Astrocyte (in vitro differentiated cells and primary cell): Measurements from ENCODE around the gene ANTXR1.

Source experiments
- CTCF ChIP-seq: IDR thresholded peaks from 2 replicates; pipeline ENCODE4 v1.5.1; 2011; ENCODE audit warnings: low read depth, mild to moderate bottlenecking, inconsistent platforms, low read length, moderate library complexity; ENCODE audit not compliant: insufficient read depth
- EZH2 ChIP-seq: IDR thresholded peaks from 2 replicates; pipeline ENCODE4 v1.6.1; 2012; ENCODE audit warnings: mild to moderate bottlenecking, low read length, inconsistent platforms; ENCODE audit not compliant: insufficient read depth

- TF ChIP-seq CTCF, result no peak
- no peak for TF ChIP-seq EZH2
Measured at GRCh38 chr2:69074918-69075317, 61.9 kb downstream of the ANTXR1 start.
